AG04450 (cell line): ENCODE measurements around the gene PHF20. TPM values are rescaled to one million over a fixed set of nuclear protein-coding genes. Genes with fewer than 3 reads are reported as not detected.
A peak's percentile ranks its signal among the peaks of the same experiment; 100 is the strongest.
"Not testable (repeated sequence)": the region's sequence is repeated elsewhere in the genome, so short reads cannot be mapped to it uniquely, and the experiment has no call there.

Experiments used
- CTCF ChIA-PET: fragments of 300-600, 350-600 bp; formaldehyde crosslinking; extraction: SDS; loops from one replicate; lab custom pipeline; 2022; ENCODE audit warnings: antibody characterized with exemption, inconsistent platforms; lab: Charles Lee
- POLR2A ChIA-PET: fragments of 350-600 bp; formaldehyde crosslinking; extraction: SDS; loops from one replicate; lab custom pipeline; 2021; ENCODE audit warnings: antibody characterized with exemption, inconsistent platforms; lab: Yijun Ruan, JAX
- DNase-seq: peaks from one replicate; pipeline ENCODE4 v3.0.0-alpha.2; 2011; ENCODE audit warnings: low read depth, low spot score
- H3K27ac ChIP-seq: one replicate; pipeline ENCODE4 v1.5.1; 2012; ENCODE audit warnings: low read depth, low read length, control low read depth
- H3K27me3 ChIP-seq: one replicate; pipeline ENCODE4 v1.6.0; 2012; ENCODE audit warnings: low read length; ENCODE audit not compliant: control insufficient read depth, insufficient read depth
- H3K4me3 ChIP-seq: 2 replicates; pipeline ENCODE4 v1.5.1; 2011; ENCODE audit warnings: mild to moderate bottlenecking, low read depth, low read length, control low read depth
- H3K9me3 ChIP-seq: 2 replicates; pipeline ENCODE4 v1.5.1; 2012; ENCODE audit warnings: low read length; ENCODE audit not compliant: control insufficient read depth, insufficient read depth
- polyA plus RNA-seq: library from polyadenylated mRNA; depleted of rRNA; stranded (reverse); fragments of >200 nt; gene quantifications from 2 replicates; pipeline ENCODE4 v1.2.3, GENCODE V29; 2011
- TF ChIP-seq, protein P1 (sequence below): IDR thresholded peaks from 2 replicates; pipeline ENCODE4 v1.5.1; 2011; ENCODE audit warnings: low read depth, low read length, control low read depth, inconsistent platforms

PHF20 gene
- polyA plus RNA-seq, 1 experiment = 30.6 TPM

DNA sequence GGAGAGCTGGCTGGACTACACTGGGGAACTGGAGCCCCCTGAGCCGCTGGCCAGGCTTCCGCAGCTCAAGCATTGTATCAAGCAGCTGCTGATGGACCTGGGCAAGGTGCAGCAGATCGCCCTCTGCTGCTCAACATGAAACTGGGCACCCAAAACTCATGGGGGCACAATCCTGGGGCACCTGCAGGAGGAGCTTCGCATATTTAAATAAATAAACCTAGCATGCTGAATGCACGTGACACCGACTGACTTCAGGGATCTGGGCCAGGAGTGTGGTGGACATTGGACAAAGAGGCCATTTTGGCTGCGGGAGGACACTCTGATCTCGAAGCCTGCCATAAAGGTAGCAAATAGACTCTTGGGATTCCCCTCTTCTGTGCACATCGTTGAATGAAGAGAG lies 175.7 kb downstream of the PHF20 start:
- no peak for DNase-seq
- TF ChIP-seq, protein P1, sequence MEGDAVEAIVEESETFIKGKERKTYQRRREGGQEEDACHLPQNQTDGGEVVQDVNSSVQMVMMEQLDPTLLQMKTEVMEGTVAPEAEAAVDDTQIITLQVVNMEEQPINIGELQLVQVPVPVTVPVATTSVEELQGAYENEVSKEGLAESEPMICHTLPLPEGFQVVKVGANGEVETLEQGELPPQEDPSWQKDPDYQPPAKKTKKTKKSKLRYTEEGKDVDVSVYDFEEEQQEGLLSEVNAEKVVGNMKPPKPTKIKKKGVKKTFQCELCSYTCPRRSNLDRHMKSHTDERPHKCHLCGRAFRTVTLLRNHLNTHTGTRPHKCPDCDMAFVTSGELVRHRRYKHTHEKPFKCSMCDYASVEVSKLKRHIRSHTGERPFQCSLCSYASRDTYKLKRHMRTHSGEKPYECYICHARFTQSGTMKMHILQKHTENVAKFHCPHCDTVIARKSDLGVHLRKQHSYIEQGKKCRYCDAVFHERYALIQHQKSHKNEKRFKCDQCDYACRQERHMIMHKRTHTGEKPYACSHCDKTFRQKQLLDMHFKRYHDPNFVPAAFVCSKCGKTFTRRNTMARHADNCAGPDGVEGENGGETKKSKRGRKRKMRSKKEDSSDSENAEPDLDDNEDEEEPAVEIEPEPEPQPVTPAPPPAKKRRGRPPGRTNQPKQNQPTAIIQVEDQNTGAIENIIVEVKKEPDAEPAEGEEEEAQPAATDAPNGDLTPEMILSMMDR = peak; percentile 24
- Histone ChIP-seq H3K27ac (peak overlapping the region; percentile 77), H3K27me3 (no peaks in the 10 kb centered on the region), H3K9me3 (no peaks in the 10 kb centered on the region), H3K4me3 (no peak overlapping the region)
- ChIA-PET CTCF (interaction anchor here (0.7 kb wide), 1 partner anchor 62 kb away, joined by 3 read pairs; no protein-coding TSS in a partner anchor), POLR2A (no interaction called here)

GRCh38 chr20:35947907-35948306 lies 176.1 kb downstream of the PHF20 start:
- ChIA-PET POLR2A (no interaction called here), CTCF (interaction anchor here (0.7 kb wide), 1 partner anchor 63 kb away, joined by 3 read pairs; no protein-coding TSS in a partner anchor)
- no peaks in the 10 kb centered on the region for H3K9me3 ChIP-seq
- DNase-seq = peak; percentile 21
- peak overlapping the region; percentile 77 for H3K27ac ChIP-seq
- H3K27me3 ChIP-seq = no peaks in the 10 kb centered on the region
- TF ChIP-seq, protein P1 = no peak
- no peak overlapping the region for H3K4me3 ChIP-seq

- no peak overlapping the region for H3K4me3 ChIP-seq
- ChIA-PET CTCF (interaction anchor here (0.7 kb wide), 1 partner anchor 252 kb away, joined by 3 read pairs; no protein-coding TSS in a partner anchor), POLR2A (no interaction called here)
- TF ChIP-seq, protein P1 = no peak
- no peak overlapping the region for H3K27ac ChIP-seq
- DNase-seq = no peak
- H3K9me3 ChIP-seq = no peaks in the 10 kb centered on the region; the same call in 1 of the 2 replicates
- H3K27me3 ChIP-seq = no peaks in the 10 kb centered on the region
These were observed 178.3 kb downstream of the PHF20 start for GRCh38 chr20:35950093-35950492.

GRCh38 chr20:35952080-35952479 lies 180.3 kb downstream of the PHF20 start:
- DNase-seq, H3K27me3 ChIP-seq, H3K27ac ChIP-seq, H3K9me3 ChIP-seq: not testable (repeated sequence)
- peak overlapping the region; percentile 91; the same call in 1 of the 2 replicates for H3K4me3 ChIP-seq
- ChIA-PET POLR2A (interaction anchor here (1.2 kb wide), 1 partner anchor 210 kb away, joined by 4 read pairs; the partner anchor contains the start of gene RBM39), CTCF (interaction anchor here (1.0 to 3.9 kb wide), 2 partner anchors 40 to 187 kb away, joined by 6 to 41 read pairs; no protein-coding TSS in a partner anchor)

DNA sequence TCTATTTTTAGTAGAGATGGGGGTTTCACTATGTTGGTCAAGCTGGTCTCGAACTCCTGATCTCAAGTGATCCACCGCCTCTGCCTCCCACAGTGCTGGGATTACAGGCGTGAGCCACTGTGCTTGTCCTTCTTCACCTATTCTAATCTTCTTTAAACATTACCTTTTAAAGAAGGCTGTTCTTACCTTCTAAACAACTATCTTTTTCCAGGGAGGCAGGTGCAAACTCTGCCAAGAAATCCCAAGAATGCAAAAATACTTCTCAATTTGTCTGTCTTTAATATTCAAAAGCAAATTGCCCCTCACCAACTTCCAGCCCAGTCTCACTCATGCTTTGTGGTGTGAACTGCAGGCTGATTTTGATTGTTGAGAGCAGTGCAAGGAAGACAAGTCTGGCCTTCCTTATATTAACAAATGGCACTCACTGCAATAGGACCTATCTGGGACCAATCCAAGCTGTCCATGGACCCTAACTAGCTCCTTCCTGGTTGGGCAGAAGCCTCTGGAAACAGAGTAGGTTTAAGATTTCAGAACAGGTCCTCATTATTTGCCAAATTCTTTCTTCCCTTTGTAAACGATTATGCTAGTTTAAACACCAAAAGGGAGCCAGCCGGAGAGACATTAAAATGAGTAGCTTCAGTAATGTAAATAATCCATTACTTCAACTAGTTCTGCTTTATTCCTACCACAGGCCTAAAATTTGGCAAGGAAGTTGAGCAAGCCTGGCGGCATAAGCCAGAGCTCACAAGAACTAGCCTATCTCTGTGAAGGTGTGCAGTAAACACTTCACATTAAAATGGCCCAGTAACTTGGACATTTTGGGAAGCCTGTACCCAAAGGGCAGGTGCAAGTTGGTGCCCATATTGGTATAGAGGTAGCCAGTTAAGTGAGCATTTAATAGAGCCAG lies 180.9 kb downstream of the PHF20 start:
- DNase-seq = peak; percentile 23
- Histone ChIP-seq H3K27me3 (no peaks in the 10 kb centered on the region), H3K27ac (peak overlapping the region; percentile 99), H3K4me3 (peak overlapping the region; percentile 91), H3K9me3 (no peaks in the 10 kb centered on the region; the same call in 1 of the 2 replicates)
- POLR2A ChIA-PET = interaction anchor here (0.6 to 1.8 kb wide), 3 partner anchors 173 to 211 kb away, joined by 4 to 25 read pairs (median 9); partner anchors contain the start of gene RBM39
- TF ChIP-seq, protein P1 = no peak
- CTCF ChIA-PET = interaction anchor here (0.6 to 3.9 kb wide), 6 partner anchors 11 to 856 kb away, joined by 3 to 41 read pairs (median 10); no protein-coding TSS in a partner anchor
